Activated T-helper 1 cell treated with anti-CD3 and anti-CD28 coated beads, Interleukin-2, amount 50 U/mL, for 16 hours (primary cell): ENCODE measurements around the gene MCAM.

ENCODE experiments used
- DNase-seq, 2 donors: peaks; one replicate each; pipeline ENCODE4 v3.0.0-alpha.2; 2020; ENCODE audit warnings: low read depth in 1 of 2, low spot score in 1 of 2

Gene MCAM

GRCh38 chr11:119332111-119332765 lies 15.3 kb upstream of the MCAM start:
- DNase-seq: no peak

- no peak for DNase-seq
Observed at GRCh38 chr11:119330237-119330636, 13.3 kb upstream of the MCAM start.

- DNase-seq: no peak
Observed at GRCh38 chr11:119329320-119329719, 12.4 kb upstream of the MCAM start.

- DNase-seq: no peak
Observed at GRCh38 chr11:119324189-119324588, 7.3 kb upstream of the MCAM start.

- peak; percentile 61 to 73 for DNase-seq
Observed at GRCh38 chr11:119323532-119324033, 6.7 kb upstream of the MCAM start.

- no peak for DNase-seq
Observed at GRCh38 chr11:119322921-119323531, 6.1 kb upstream of the MCAM start.

GRCh38 chr11:119322360-119322739 lies 5.4 kb upstream of the MCAM start:
- DNase-seq: no peak

GRCh38 chr11:119320776-119321524 lies 4.0 kb upstream of the MCAM start:
- peak in 1 of 2 donors; percentile 21 for DNase-seq

GRCh38 chr11:119320240-119320775 lies 3.4 kb upstream of the MCAM start:
- DNase-seq: no peak

GRCh38 chr11:119319700-119320239 lies 2.8 kb upstream of the MCAM start:
- no peak for DNase-seq

- DNase-seq: no peak
Observed at GRCh38 chr11:119319136-119319699, 2.3 kb upstream of the MCAM start.

GRCh38 chr11:119318240-119319135 lies 1.6 kb upstream of the MCAM start:
- no peak for DNase-seq

GRCh38 chr11:119317592-119318239 lies 786 bp upstream of the MCAM start:
- no peak for DNase-seq

- DNase-seq: no peak
Observed at GRCh38 chr11:119316016-119316728, 758 bp downstream of the MCAM start.

GRCh38 chr11:119315131-119316015 lies 1.6 kb downstream of the MCAM start:
- DNase-seq: no peak

- no peak for DNase-seq
Observed at GRCh38 chr11:119314726-119315125, 2.2 kb downstream of the MCAM start.

- no peak for DNase-seq
Observed at GRCh38 chr11:119310682-119311052, 6.3 kb downstream of the MCAM start.
